Kidney (tissue), 14 donors: ENCODE results near the gene NLRC5. TPM values are rescaled to one million over a fixed set of nuclear protein-coding genes. Genes with fewer than 3 reads are reported as not detected.
A peak's percentile ranks its signal among the peaks of the same experiment; 100 is the strongest.

Source experiments
- DNase-seq, 5 donors: peaks; one replicate each; pipeline ENCODE4 v3.0.0-alpha.2; 2013 to 2020
- FAIRE-seq: peaks from 2 replicates; lab custom pipeline; 2012; peaks lifted over from hg19 to GRCh38; lab: Jason Lieb, UNC
- H3K27ac ChIP-seq, 2 donors: one replicate each; pipeline ENCODE4 v1.7.0; 2013; ENCODE audit warnings: low read depth in 2 of 2, low read length in 2 of 2, inconsistent platforms in 1 of 2
- H3K27me3 ChIP-seq: one replicate; pipeline ENCODE4 v1.7.1; 2013; ENCODE audit warnings: low read length, inconsistent platforms; ENCODE audit not compliant: control insufficient read depth, insufficient read depth
- H3K36me3 ChIP-seq, 3 donors: one replicate each; pipeline versions ENCODE4 v1.7.0 to v1.7.1; 2013; ENCODE audit warnings: low read length in 3 of 3, control low read depth in 1 of 3, inconsistent platforms in 1 of 3; ENCODE audit not compliant: insufficient read depth in 3 of 3, control insufficient read depth in 2 of 3
- H3K4me1 ChIP-seq, 3 donors: one replicate each; pipeline versions ENCODE4 v1.7.0 to v1.7.1; 2013; ENCODE audit warnings: low read length in 3 of 3, inconsistent platforms in 1 of 3, low read depth in 1 of 3; ENCODE audit not compliant: control insufficient read depth in 2 of 3, insufficient read depth in 2 of 3
- H3K4me3 ChIP-seq, 3 donors: one replicate each; pipeline versions ENCODE4 v1.7.0 to v1.8.1; 2013; ENCODE audit warnings: low read length in 3 of 3, control low read depth in 1 of 3, inconsistent platforms in 1 of 3
- H3K9ac ChIP-seq, 3 donors: one replicate each; pipeline versions ENCODE4 v1.7.0 to v1.7.1; 2013; ENCODE audit warnings: low read length in 3 of 3, control low read depth in 1 of 3, inconsistent platforms in 1 of 3
- H3K9me3 ChIP-seq, 3 donors: one replicate each; pipeline versions ENCODE4 v1.7.0 to v1.7.1; 2013; ENCODE audit warnings: low read length in 3 of 3, control low read depth in 1 of 3, inconsistent platforms in 1 of 3; ENCODE audit not compliant: control insufficient read depth in 2 of 3, insufficient read depth in 1 of 3
- intact Hi-C: fragments of 100-400 bp; cut with DNase I; formaldehyde crosslinking; loops from one replicate; pipeline ENCODE4 v1.11.1; 2022
- polyA plus RNA-seq: library from polyadenylated mRNA; stranded (reverse); fragments of 350-450 nt; fragmentation: Illumina TruSeq; extraction: RNeasy Lipid Tissue Mini Kit (QIAGEN cat#74804); gene quantifications from one replicate; pipeline ENCODE4 v1.2.3, GENCODE V29; 2014; ENCODE audit warnings: low read depth, low replicate concordance; ENCODE audit not compliant: insufficient read depth
- total RNA-seq: library from RNA; stranded (reverse); fragmentation: NEBNext Ultra II Directional; extraction: Animal tissue kit (Norgen Biotek cat#: 25700); gene quantifications from one replicate; pipeline ENCODE4 v1.2.1, GENCODE V29; 2021
- TF ChIP-seq, protein P1 (sequence below): IDR thresholded peaks from 3 replicates; pipeline ENCODE4 v1.5.1; 2012; ENCODE audit warnings: mild to moderate bottlenecking, moderate library complexity, borderline replicate concordance; ENCODE audit not compliant: insufficient read depth; ENCODE audit errors: extremely low read depth
- donor health status: control.
- donor health status: control.
- donor health status: control.
- donor health status: control.
- donor health status: control.
- donor health status: DM: yes; HTN: yes; CAD: no.
- donor health status: Normal renal cell carcinoma (clear cell type).

The NLRC5 gene
- total and polyA plus RNA-seq, 2 donors from 2014 or later: 7.1 to 55.6 TPM

DNA sequence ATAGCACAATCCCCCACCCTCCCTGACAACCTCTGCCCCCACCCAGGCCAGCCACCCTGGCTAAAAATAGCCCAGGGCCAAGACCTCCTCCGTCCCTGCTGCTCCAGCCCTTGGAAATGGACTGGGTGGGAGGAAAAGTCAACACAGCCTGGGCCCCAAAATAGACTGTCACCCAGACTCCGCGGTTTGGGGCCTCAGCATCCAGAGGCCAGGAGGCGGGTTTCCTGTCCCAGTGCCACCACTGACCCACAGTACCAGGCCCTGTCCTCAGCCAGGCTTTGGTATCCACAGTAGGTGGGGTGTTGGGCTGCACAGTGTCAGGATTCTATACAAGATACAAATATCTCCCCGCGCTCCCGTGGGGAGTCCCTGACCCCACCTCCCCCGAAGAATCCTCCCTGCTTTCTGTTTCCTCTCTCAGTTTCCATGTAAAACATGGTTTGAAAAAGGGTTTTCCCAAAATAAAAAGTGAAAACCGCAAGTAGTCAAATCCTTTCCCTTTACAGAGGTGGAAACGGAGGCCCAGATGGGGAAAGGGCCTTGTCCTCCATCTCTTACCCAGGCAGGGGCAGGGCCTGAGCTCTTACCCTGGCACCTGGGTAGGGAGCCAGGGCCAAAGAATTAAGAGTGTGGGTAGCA, 123.2 kb downstream of the NLRC5 start:
- Histone ChIP-seq H3K4me3 (no peak overlapping the region), H3K27me3 (no peaks in the 10 kb centered on the region), H3K4me1 (peaks cover 0 to 9% (median 0%) of the 10 kb centered on the region in 3 donors), H3K9ac (no peak overlapping the region), H3K9me3 (no peaks in the 10 kb centered on the region), H3K36me3 (no peaks in the 10 kb centered on the region), H3K27ac (no peak overlapping the region)
- DNase-seq: peak in 2 of 5 donors; percentile 40 to 54
- intact Hi-C loops: no loop called here
- FAIRE-seq: no peak
- TF ChIP-seq, protein P1, sequence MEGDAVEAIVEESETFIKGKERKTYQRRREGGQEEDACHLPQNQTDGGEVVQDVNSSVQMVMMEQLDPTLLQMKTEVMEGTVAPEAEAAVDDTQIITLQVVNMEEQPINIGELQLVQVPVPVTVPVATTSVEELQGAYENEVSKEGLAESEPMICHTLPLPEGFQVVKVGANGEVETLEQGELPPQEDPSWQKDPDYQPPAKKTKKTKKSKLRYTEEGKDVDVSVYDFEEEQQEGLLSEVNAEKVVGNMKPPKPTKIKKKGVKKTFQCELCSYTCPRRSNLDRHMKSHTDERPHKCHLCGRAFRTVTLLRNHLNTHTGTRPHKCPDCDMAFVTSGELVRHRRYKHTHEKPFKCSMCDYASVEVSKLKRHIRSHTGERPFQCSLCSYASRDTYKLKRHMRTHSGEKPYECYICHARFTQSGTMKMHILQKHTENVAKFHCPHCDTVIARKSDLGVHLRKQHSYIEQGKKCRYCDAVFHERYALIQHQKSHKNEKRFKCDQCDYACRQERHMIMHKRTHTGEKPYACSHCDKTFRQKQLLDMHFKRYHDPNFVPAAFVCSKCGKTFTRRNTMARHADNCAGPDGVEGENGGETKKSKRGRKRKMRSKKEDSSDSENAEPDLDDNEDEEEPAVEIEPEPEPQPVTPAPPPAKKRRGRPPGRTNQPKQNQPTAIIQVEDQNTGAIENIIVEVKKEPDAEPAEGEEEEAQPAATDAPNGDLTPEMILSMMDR: no peak

- intact Hi-C loops: no loop called here
- DNase-seq: no peak
- Histone ChIP-seq H3K9me3 (no peaks in the 10 kb centered on the region), H3K9ac (no peak overlapping the region), H3K27me3 (no peaks in the 10 kb centered on the region), H3K4me3 (no peak overlapping the region), H3K36me3 (no peaks in the 10 kb centered on the region), H3K4me1 (peaks cover 0 to 9% (median 0%) of the 10 kb centered on the region in 3 donors), H3K27ac (no peak overlapping the region)
- no peak for FAIRE-seq
- TF ChIP-seq, protein P1: no peak
These were observed 123.7 kb downstream of the NLRC5 start for GRCh38 chr16:57113042-57113453.

DNA sequence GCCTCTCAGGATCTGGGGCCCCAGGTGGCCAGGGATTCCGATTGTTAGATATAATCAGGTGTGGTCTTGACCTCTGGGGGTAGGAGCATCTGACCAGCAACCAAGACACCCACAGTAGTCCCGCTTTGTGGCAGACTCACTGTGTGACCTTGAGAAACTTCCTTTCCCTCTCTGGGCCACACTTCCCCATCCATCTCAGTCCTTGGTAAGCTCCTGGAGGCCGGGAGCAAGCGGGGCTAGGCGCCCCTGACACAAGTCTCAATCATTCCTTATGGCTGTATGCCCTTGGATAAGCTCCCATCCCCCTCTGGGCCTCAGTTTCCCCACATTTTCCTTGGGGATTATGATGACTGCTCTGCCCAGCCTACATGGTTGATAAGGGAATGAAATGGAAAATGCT, 124.3 kb downstream of the NLRC5 start:
- TF ChIP-seq, protein P1: no peak
- Histone ChIP-seq H3K9ac (no peak overlapping the region), H3K27me3 (no peaks in the 10 kb centered on the region), H3K27ac (no peak overlapping the region), H3K4me1 (peaks cover 0 to 7% (median 0%) of the 10 kb centered on the region in 3 donors), H3K4me3 (no peak overlapping the region), H3K36me3 (no peaks in the 10 kb centered on the region), H3K9me3 (no peaks in the 10 kb centered on the region)
- intact Hi-C loops: no loop called here
- FAIRE-seq (no peak), DNase-seq (no peak)

GRCh38 chr16:57115168-57115513, 125.8 kb downstream of the NLRC5 start:
- no peaks in the 10 kb centered on the region for H3K9me3 ChIP-seq
- H3K4me3 ChIP-seq: no peak overlapping the region
- no peak overlapping the region for H3K9ac ChIP-seq
- TF ChIP-seq, protein P1: no peak
- H3K27me3 ChIP-seq: no peaks in the 10 kb centered on the region
- DNase-seq (no peak), FAIRE-seq (no peak)
- peaks cover 0 to 7% (median 0%) of the 10 kb centered on the region in 3 donors for H3K4me1 ChIP-seq
- no peaks in the 10 kb centered on the region for H3K36me3 ChIP-seq
- no peak overlapping the region for H3K27ac ChIP-seq
- intact Hi-C loops: no loop called here
